ENCODE results near the gene ALG8.
"Not testable (repeated sequence)": the region's sequence is repeated elsewhere in the genome, so short reads cannot be mapped to it uniquely, and the experiment has no call there.

ALG8 gene

DNA sequence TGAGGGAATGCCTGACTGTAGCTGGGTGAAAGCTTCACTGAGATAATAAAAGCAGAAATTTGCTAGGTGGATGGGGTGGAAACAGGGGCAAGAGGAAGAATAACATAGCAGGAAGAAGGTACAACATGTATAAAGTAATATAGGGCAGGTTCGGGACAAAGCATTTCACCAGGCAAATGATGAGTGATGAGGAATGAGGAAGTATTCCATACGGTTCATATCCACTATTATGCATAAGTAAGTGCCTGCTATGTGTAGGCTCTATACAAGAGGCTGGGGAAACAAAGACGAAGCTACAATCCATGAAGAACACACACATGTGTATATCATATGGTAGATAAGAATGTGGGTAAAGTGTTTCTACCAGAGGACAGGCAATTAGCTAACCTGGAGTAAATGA is 67.7 kb downstream of the ALG8 start:
- DNase-seq (ENCODE audit: low read depth in 2 of 2) = no peak

GRCh38 chr11:78070621-78071020 is 68.8 kb downstream of the ALG8 start:
- no peak for DNase-seq (ENCODE audit: low read depth in 2 of 2)

GRCh38 chr11:78069465-78069864 is 70.0 kb downstream of the ALG8 start:
- DNase-seq (ENCODE audit: low read depth in 2 of 2) = no peak

DNA sequence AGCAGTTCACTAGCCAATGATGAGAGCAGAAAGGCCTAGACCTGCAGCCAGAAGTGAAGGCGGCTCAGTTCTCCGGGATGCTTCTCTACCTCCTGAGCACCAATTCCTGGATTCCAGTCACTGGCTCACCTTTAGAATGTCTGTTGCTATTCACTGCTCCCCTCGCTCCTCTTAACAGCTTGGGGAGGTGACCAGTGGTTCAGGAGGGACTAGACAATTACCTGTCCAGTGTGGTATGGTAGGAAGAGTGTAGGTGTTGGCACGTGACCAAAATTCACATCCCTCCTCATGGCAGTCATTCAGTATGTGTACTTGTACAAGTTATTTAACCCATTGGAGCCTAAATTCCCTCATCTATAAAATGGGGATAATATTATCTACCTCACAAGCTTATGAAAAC is 71.7 kb downstream of the ALG8 start:
- DNase-seq (ENCODE audit: low read depth in 2 of 2) = no peak

DNA sequence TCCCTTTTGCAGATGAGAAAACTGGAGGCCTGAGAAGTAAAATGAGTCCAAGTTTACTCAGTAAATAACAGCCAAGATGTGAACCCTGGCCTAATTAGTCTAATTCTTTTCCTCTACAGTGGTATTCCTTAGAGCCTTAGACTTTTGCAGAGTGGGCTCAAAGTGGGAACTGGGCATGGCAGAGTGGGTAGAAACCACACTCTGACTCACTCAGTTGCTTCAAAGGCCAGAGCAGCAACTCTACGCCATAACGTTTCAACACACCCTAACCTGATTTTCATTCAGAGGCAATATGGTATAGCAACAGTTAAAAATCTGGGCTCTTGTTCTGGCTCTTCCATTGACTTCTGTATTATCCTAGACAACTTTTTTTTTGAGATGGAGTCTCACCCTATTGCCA is 73.0 kb downstream of the ALG8 start:
- DNase-seq (ENCODE audit: low read depth in 2 of 2) = no peak

DNA sequence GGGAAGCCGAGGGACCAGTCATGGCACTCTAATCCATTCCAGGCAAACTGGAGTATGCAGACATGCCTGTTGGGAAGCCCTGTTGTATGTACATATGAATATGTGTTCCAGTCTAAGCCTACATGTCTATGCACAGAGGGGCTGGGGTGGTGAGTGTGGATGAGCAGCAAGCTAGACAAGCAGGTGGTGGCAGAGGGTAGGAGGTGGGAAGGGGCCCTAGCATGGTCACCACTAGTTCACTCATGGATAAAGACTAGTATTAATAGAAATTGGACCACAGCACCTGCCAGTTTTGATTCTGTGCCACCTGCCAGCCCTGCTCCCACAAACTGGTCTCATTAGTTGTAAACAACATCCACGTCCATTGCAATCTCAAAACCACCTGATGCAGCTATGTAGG is 74.2 kb downstream of the ALG8 start:
- no peak for DNase-seq (ENCODE audit: low read depth in 2 of 2)

DNA sequence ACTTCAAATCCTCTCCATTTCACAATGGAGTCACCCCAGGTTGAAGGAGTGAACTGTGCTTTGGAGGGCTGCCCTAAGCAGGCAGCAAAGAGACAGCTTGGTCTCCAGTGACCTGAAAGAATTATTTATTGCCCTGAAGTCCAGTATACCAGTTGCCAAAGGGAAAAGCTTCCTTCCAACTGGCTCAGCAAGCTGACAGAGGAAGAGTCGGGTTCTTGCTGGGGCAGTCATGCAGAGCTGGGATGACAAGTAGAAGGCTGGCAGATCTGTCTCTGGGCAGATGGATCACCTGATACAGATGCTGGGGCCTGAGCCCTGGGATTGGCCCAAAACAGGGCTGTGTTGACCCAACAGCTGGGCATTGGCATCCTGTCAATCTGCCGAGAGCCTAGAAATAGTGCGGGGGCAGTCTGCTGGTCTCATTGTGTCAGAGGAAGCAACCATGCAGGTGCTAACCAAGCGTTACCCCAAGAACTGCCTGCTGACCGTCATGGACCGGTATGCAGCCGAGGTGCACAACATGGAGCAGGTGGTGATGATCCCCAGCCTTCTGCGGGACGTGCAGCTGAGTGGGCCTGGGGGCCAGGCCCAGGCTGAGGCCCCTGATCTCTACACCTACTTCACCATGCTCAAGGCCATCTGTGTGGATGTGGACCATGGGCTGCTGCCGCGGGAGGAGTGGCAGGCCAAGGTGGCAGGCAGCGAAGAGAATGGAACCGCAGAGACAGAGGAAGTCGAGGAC is 75.8 kb downstream of the ALG8 start, which contains the start of gene THRSP:
TSS of gene THRSP (plus strand) at position 422 of the 742 bp plus-strand sequence. CDS start at position 443, 21 bp downstream.
- no peak for DNase-seq (ENCODE audit: low read depth in 2 of 2)

GRCh38 chr11:78062671-78063070 is 76.8 kb downstream of the ALG8 start:
- no peak for DNase-seq (ENCODE audit: low read depth in 2 of 2)

GRCh38 chr11:78061921-78062311 is 77.5 kb downstream of the ALG8 start:
- DNase-seq (ENCODE audit: low read depth in 2 of 2) = no peak

- DNase-seq (ENCODE audit: low read depth in 2 of 2) = no peak
Observed at GRCh38 chr11:78061088-78061920, 78.1 kb downstream of the ALG8 start.

DNA sequence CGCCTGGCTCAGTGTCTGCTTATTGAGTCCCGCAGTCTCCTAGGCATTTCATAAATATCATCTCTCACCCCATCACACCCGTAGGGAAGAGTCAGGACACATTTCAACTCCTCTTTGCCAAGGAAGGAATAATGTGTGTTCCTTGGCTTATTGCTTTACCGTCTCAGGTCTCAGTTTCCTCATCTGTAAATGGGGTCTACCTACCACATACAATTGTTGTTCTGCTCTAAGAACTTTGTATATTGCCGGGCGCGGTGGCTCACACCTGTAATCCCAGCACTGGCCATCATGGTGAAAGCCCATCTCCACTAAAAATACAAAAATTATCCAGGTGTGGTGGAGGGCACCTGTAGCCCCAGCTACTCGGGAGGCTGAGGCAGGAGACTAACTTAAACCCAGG is 78.9 kb downstream of the ALG8 start:
- no peak for DNase-seq (ENCODE audit: low read depth in 2 of 2)

- DNase-seq (ENCODE audit: low read depth in 2 of 2) = not testable (repeated sequence)
Observed at GRCh38 chr11:78059749-78060328, 79.6 kb downstream of the ALG8 start.

GRCh38 chr11:78057462-78058055 is 81.9 kb downstream of the ALG8 start:
- no peak for DNase-seq (ENCODE audit: low read depth in 2 of 2)

- DNase-seq (ENCODE audit: low read depth in 2 of 2) = no peak
Observed at GRCh38 chr11:78056093-78056492, 83.3 kb downstream of the ALG8 start.

DNA sequence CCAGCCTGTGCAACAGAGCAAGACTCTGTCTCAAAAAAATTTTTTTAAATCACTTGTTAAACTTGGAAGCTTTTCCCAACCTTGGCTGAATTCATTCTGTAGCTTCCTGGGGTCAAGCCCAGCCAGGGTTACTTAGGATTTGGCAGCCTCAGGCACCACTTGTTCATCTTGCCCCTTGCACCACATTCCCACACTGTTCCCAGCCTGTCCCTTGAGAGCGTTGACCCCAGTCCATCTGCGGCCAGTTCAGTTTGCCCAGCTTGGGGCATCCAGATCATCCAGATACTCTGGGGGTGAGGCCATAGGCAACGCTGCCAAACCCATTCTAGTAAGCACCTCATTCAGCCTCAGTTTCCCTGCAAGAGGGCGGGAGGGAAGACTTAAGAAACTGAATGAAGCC is 84.5 kb downstream of the ALG8 start:
- DNase-seq (ENCODE audit: low read depth in 2 of 2) = no peak

- no peak for DNase-seq (ENCODE audit: low read depth in 2 of 2)
Observed at GRCh38 chr11:78050964-78051831, 88.2 kb downstream of the ALG8 start.

All from stimulated activated CD4-positive, alpha-beta T cell treated with anti-CD3 and anti-CD28 coated beads, Interleukin-1b, Interleukin-23, amount 100 ng/mL, for 4 hours (primary cell).